IMR-90 (cell line): ENCODE results near the gene ZNF76. TPM values are rescaled to one million over a fixed set of nuclear protein-coding genes. Genes with fewer than 3 reads are reported as not detected.

Source experiments
- ATAC-seq: fragments of 200-7000 bp; cut with Tn5 transposase; 2 replicates; pipeline ENCODE4 v1.9.1; 2020; ENCODE audit warnings: low read depth, mild to moderate bottlenecking, moderate library complexity
- BruUV-seq: library from RNA; stranded (reverse); fragments of 400-500 nt; replicated peaks from 2 replicates; lab custom pipeline; 2021; lab: Mats Ljungman, UMichigan
- CTCF ChIA-PET: fragments of 300-600 bp; formaldehyde crosslinking; extraction: SDS; loops from one replicate; lab custom pipeline; 2021; ENCODE audit warnings: antibody characterized with exemption; lab: Yijun Ruan, JAX
- POLR2A ChIA-PET: fragments of 300-600 bp; sonication (Branson Sonifier 250); formaldehyde crosslinking; loops from one replicate; lab custom pipeline; 2022; ENCODE audit warnings: antibody characterized with exemption; ENCODE audit not compliant: unreplicated experiment; lab: Charles Lee
- DNase-seq: peaks from one replicate; pipeline ENCODE4 v3.0.0; 2013
- H2AFZ ChIP-seq: replicated peaks from 2 replicates; pipeline ENCODE3; 2013; ENCODE audit warnings: low read length, mild to moderate bottlenecking; ENCODE audit not compliant: poor library complexity
- H2AK5ac ChIP-seq: 2 replicates; pipeline ENCODE4 v1.6.1; 2013; ENCODE audit warnings: low read depth, low read length, inconsistent platforms
- H2AK9ac ChIP-seq: replicated peaks from 2 replicates; pipeline ENCODE3; 2013; ENCODE audit warnings: mild to moderate bottlenecking, low read depth, low read length, moderate library complexity; ENCODE audit not compliant: poor library complexity
- H2BK120ac ChIP-seq: 2 replicates; pipeline ENCODE4 v1.6.1; 2013; ENCODE audit warnings: low read depth, low read length, inconsistent platforms
- H2BK15ac ChIP-seq: 3 replicates; pipeline ENCODE4 v1.6.1; 2013; ENCODE audit warnings: low read depth, low read length, inconsistent platforms
- H2BK20ac ChIP-seq: 2 replicates; pipeline ENCODE4 v1.6.1; 2013; ENCODE audit warnings: low read depth, mild to moderate bottlenecking, inconsistent platforms, low read length, moderate library complexity
- H2BK5ac ChIP-seq: 2 replicates; pipeline ENCODE4 v1.6.1; 2013; ENCODE audit warnings: mild to moderate bottlenecking, low read depth, low read length, inconsistent platforms; ENCODE audit not compliant: poor library complexity, severe bottlenecking
- H3K14ac ChIP-seq: replicated peaks from 2 replicates; pipeline ENCODE4 v1.6.1; 2013; ENCODE audit warnings: low read depth, low read length, inconsistent platforms
- H3K18ac ChIP-seq: 2 replicates; pipeline ENCODE4 v1.6.1; 2013; ENCODE audit warnings: low read depth, low read length, control low read depth
- H3K23ac ChIP-seq: 2 replicates; pipeline ENCODE4 v1.6.1; 2013; ENCODE audit warnings: low read depth, low read length, inconsistent platforms
- H3K27ac ChIP-seq: 2 replicates; pipeline ENCODE4 v1.5.1; 2013; ENCODE audit warnings: mild to moderate bottlenecking, control low read depth, low read length; ENCODE audit not compliant: insufficient read depth
- H3K27me3 ChIP-seq: 2 replicates; pipeline ENCODE4 v1.6.1; 2013; ENCODE audit warnings: low read length; ENCODE audit not compliant: control insufficient read depth, insufficient read depth
- H3K36me3 ChIP-seq: 2 replicates; pipeline ENCODE4 v1.6.1; 2013; ENCODE audit warnings: low read length, mixed read lengths; ENCODE audit not compliant: control insufficient read depth, insufficient read depth
- H3K4ac ChIP-seq: 2 replicates; pipeline ENCODE4 v1.6.1; 2013; ENCODE audit warnings: low read depth, low read length, inconsistent platforms
- H3K4me1 ChIP-seq: 2 replicates; pipeline ENCODE4 v1.6.1; 2013; ENCODE audit warnings: low read length, mixed read lengths; ENCODE audit not compliant: control insufficient read depth, insufficient read depth
- H3K4me2 ChIP-seq: 2 replicates; pipeline ENCODE4 v1.6.1; 2013; ENCODE audit warnings: low read depth, mild to moderate bottlenecking, control low read depth, low read length, moderate library complexity
- H3K4me3 ChIP-seq: 2 replicates; pipeline ENCODE4 v1.5.1; 2013; ENCODE audit warnings: low read depth, mild to moderate bottlenecking, control low read depth, low read length, moderate library complexity; ENCODE audit not compliant: insufficient read depth
- H3K56ac ChIP-seq: 2 replicates; pipeline ENCODE4 v1.6.1; 2013; ENCODE audit warnings: low read length, inconsistent platforms; ENCODE audit not compliant: insufficient read depth; ENCODE audit errors: extremely low read depth
- H3K79me1 ChIP-seq, 2 experiments: 2 replicates each; pipeline ENCODE4 v1.6.1; 2013; ENCODE audit warnings: low read length in 2 of 2, inconsistent platforms in 1 of 2, low read depth in 1 of 2
- H3K9ac ChIP-seq: 2 replicates; pipeline ENCODE4 v1.6.1; 2013; ENCODE audit warnings: low read depth, low read length, control low read depth
- H3K9me1 ChIP-seq: 2 replicates; pipeline ENCODE4 v1.6.1; 2013; ENCODE audit warnings: low read length, inconsistent platforms; ENCODE audit not compliant: insufficient read depth
- H3K9me3 ChIP-seq: 2 replicates; pipeline ENCODE4 v1.6.1; 2013; ENCODE audit warnings: low read length; ENCODE audit not compliant: control insufficient read depth, insufficient read depth
- H4K20me1 ChIP-seq: 2 replicates; pipeline ENCODE4 v1.6.1; 2013; ENCODE audit warnings: low read length, inconsistent platforms; ENCODE audit not compliant: insufficient read depth
- H4K5ac ChIP-seq: 2 replicates; pipeline ENCODE4 v1.6.1; 2013; ENCODE audit warnings: mild to moderate bottlenecking, low read depth, low read length, control low read depth
- H4K8ac ChIP-seq, 2 experiments: 2 replicates each; pipeline ENCODE4 v1.6.1; 2013; ENCODE audit warnings: low read depth in 2 of 2, low read length in 2 of 2, control low read depth in 1 of 2, inconsistent platforms in 1 of 2
- H4K91ac ChIP-seq: 2 replicates; pipeline ENCODE4 v1.6.1; 2013; ENCODE audit warnings: low read depth, low read length, inconsistent platforms; ENCODE audit not compliant: insufficient read depth
- BHLHE40 ChIP-seq: fragments of 150-350 bp; IDR thresholded peaks from 2 replicates; pipeline ENCODE4 v1.6.1; 2016; ENCODE audit warnings: mild to moderate bottlenecking, low read depth, low read length
- CEBPB ChIP-seq: IDR thresholded peaks from 2 replicates; pipeline ENCODE4 v1.6.1; 2012; ENCODE audit warnings: low read depth, low read length, improper control_type of control experiment
- CHD1 ChIP-seq: IDR thresholded peaks from 2 replicates; pipeline ENCODE4 v1.6.1; 2012; ENCODE audit warnings: low read depth, low read length, improper control_type of control experiment
- CTCF ChIP-seq: conservative IDR thresholded peaks from 2 replicates; pipeline ENCODE4 v1.5.1; 2012; ENCODE audit warnings: mild to moderate bottlenecking, low read depth, low read length, improper control_type of control experiment
- ELK1 ChIP-seq: fragments of 150-350 bp; IDR thresholded peaks from 2 replicates; pipeline ENCODE4 v1.6.1; 2016; ENCODE audit warnings: low read depth, mild to moderate bottlenecking, low read length, moderate library complexity, borderline replicate concordance
- MAFK ChIP-seq: IDR thresholded peaks from 2 replicates; pipeline ENCODE4 v1.6.1; 2012; ENCODE audit warnings: low read depth, low read length, improper control_type of control experiment
- MXI1 ChIP-seq: IDR thresholded peaks from 2 replicates; pipeline ENCODE4 v1.6.1; 2012; ENCODE audit warnings: low read depth, mild to moderate bottlenecking, low read length, moderate library complexity, borderline replicate concordance
- NFE2L2 ChIP-seq: fragments of 150-350 bp; IDR thresholded peaks from 2 replicates; pipeline ENCODE4 v1.6.1; 2016; ENCODE audit warnings: low read depth, mild to moderate bottlenecking, low read length
- RAD21 ChIP-seq: IDR thresholded peaks from 2 replicates; pipeline ENCODE4 v1.6.1; 2012; ENCODE audit warnings: low read length, improper control_type of control experiment
- RCOR1 ChIP-seq: IDR thresholded peaks from 2 replicates; pipeline ENCODE4 v1.6.1; 2012; ENCODE audit warnings: mild to moderate bottlenecking, low read length, improper control_type of control experiment; ENCODE audit not compliant: insufficient replicate concordance
- RFX5 ChIP-seq: IDR thresholded peaks from 2 replicates; pipeline ENCODE4 v1.8.0; 2012; ENCODE audit warnings: low read depth, mild to moderate bottlenecking, low read length, moderate library complexity
- SMC3 ChIP-seq: fragments of 150-350 bp; IDR thresholded peaks from 2 replicates; pipeline ENCODE4 v1.6.1; 2016; ENCODE audit warnings: low read depth, mild to moderate bottlenecking, antibody characterized with exemption, low read length, moderate library complexity
- USF2 ChIP-seq: fragments of 150-350 bp; IDR thresholded peaks from 2 replicates; pipeline ENCODE4 v1.6.1; 2017; ENCODE audit warnings: mild to moderate bottlenecking, antibody characterized with exemption, low read length, low read depth
- WGBS, 2 experiments: methylation state at CpG; one replicate each; pipeline versions ENCODE4 v1.1.5 to v1.1.7; 2013; ENCODE audit warnings: missing lambda C conversion rate in 2 of 2; ENCODE audit not compliant: insufficient read length in 1 of 2; ENCODE audit errors: extremely low coverage in 2 of 2; 5-methylcytosine and 5-hydroxymethylcytosine counted together
- dilution Hi-C: fragments of 300-500 bp; cut with HindIII; formaldehyde crosslinking; loops from one replicate; pipeline ENCODE4 v1.14.3; 2018; ENCODE audit warnings: low sequenced_read_pairs; ENCODE audit not compliant: unreplicated experiment
- in situ Hi-C: fragments of 300-500 bp; cut with MboI; formaldehyde crosslinking; loops from 3 replicates; pipeline ENCODE4 v1.14.3; 2019; ENCODE audit warnings: low sequenced_read_pairs, inconsistent platforms, mixed read lengths
- intact Hi-C: fragments of 100-400 bp; cut with micrococcal nuclease; formaldehyde crosslinking; loops from 2 replicates; pipeline ENCODE4 v1.10.0; 2022
- polyA plus RNA-seq, 3 experiments: library from polyadenylated mRNA; depleted of rRNA; stranded (reverse); fragments of >200 nt; gene quantifications; 2 replicates each; pipeline ENCODE4 v1.2.3, GENCODE V29; 2012; ENCODE audit warnings: low replicate concordance in 1 of 3
- total RNA-seq: library from RNA; depleted of rRNA; stranded (reverse); fragments of >200 nt; gene quantifications from 2 replicates; pipeline ENCODE4 v1.2.3, GENCODE V29; 2012

The ZNF76 gene
- total and polyA plus RNA-seq, 2 of the 4 experiments (the other 2 are of a cell fraction), result 19.9 to 21.1 TPM

- Histone ChIP-seq H2AK5ac (no peak overlapping the region), H3K27ac (no peak overlapping the region), H3K27me3 (no peaks in the 10 kb centered on the region), H3K4me2 (no peak overlapping the region), H3K9me3 (no peaks in the 10 kb centered on the region), H4K5ac (no peak overlapping the region), H2BK5ac (no peak overlapping the region), H3K4me3 (no peak overlapping the region), H2BK15ac (no peak overlapping the region), H4K8ac (no peak overlapping the region), H2BK20ac (no peak overlapping the region), H4K91ac (no peak overlapping the region), H3K9ac (no peak overlapping the region), H2BK120ac (no peak overlapping the region), H3K23ac (no peak overlapping the region), H3K36me3 (peaks cover 46% of the 10 kb centered on the region), H3K4ac (no peak overlapping the region), H2AK9ac (no peak overlapping the region), H3K9me1 (peaks cover 4% of the 10 kb centered on the region; the same call in 1 of the 2 replicates), H4K20me1 (no peaks in the 10 kb centered on the region), H3K14ac (no peak overlapping the region), H3K4me1 (peaks cover 4% of the 10 kb centered on the region; the same call in 1 of the 2 replicates), H2AFZ (no peak overlapping the region), H3K56ac (no peak overlapping the region), H3K79me1 (no peaks in the 10 kb centered on the region), H3K18ac (no peak overlapping the region)
- no CpG with 5 or more reads among the region's 3 CpGs for WGBS, 2 experiments
- in situ Hi-C loops (no loop called here), dilution Hi-C loops (no loop called here), intact Hi-C loops (loop anchor here (5.0 kb wide), 2 partner anchors 157 to 172 kb away; partner anchors contain the start of genes FANCE and RPL10A)
- ChIA-PET CTCF (interaction anchor here (0.7 kb wide), 1 partner anchor 154 kb away, joined by 4 read pairs; no protein-coding TSS in a partner anchor), POLR2A (no interaction called here)
- BruUV-seq, result no TSS peak
- TF ChIP-seq USF2 (no peak), CEBPB (no peak), ELK1 (no peak), RFX5 (no peak), MAFK (no peak), RCOR1 (no peak), CHD1 (no peak), RAD21 (no peak), CTCF (no peak), SMC3 (no peak), NFE2L2 (no peak), MXI1 (no peak), BHLHE40 (no peak)
- ATAC-seq (no peak), DNase-seq (no peak)
Measured at GRCh38 chr6:35295521-35296315, 36.2 kb downstream of the ZNF76 start.
